Measurements from ENCODE around the gene RUFY3.

GRCh38 chr4:70676554-70677090 lies 45.1 kb upstream of the RUFY3 start:
- TF ChIP-seq CTCF (IDR thresholded peaks at IDR 0.05; ENCODE audit: low read depth, low read length, poor library complexity, severe bottlenecking) (no peak), EZH2phosphoT487 (IDR thresholded peaks at IDR 0.05; ENCODE audit: borderline replicate concordance, low read length) (no peak)

Measured in DOHH2 (cell line).